Measurements from ENCODE around the gene CLN5. TPM values are rescaled to one million over a fixed set of nuclear protein-coding genes. Genes with fewer than 3 reads are reported as not detected.
"Not testable (repeated sequence)": the region's sequence is repeated elsewhere in the genome, so short reads cannot be mapped to it uniquely, and the experiment has no call there.

Gene CLN5
- total RNA-seq, result 10 to 100 TPM; 10.5 to 12.7 TPM

- H3K4me3 Mint-ChIP-seq, result peak within 1 kb of the TSS; percentile 96
- peak within 1 kb of the TSS; percentile 99 for H3K27ac Mint-ChIP-seq
- peaks cover 45% of the 10 kb centered on the region for H3K4me1 Mint-ChIP-seq
- H3K36me3 Mint-ChIP-seq, result peaks cover 23% of the 10 kb centered on the region
- H3K9me3 Mint-ChIP-seq, result no peaks in the 10 kb centered on the region
- peak; percentile 97 for DNase-seq
- H3K27me3 Mint-ChIP-seq, result peaks cover 5% of the 10 kb centered on the region
Observed at GRCh38 chr13:76991796-76992547, at the start of gene CLN5. Gene CLN5 (plus strand): TSS chr13:76992081. CDS start chr13:76992099, 18 bp downstream.

GRCh38 chr13:76942363-76942762, 49.5 kb upstream of the CLN5 start:
- no peak overlapping the region for H3K27ac Mint-ChIP-seq
- no peak for DNase-seq
- H3K9me3 Mint-ChIP-seq, result peaks cover 2% of the 10 kb centered on the region
- H3K36me3 Mint-ChIP-seq, result no peaks in the 10 kb centered on the region
- no peaks in the 10 kb centered on the region for H3K4me1 Mint-ChIP-seq
- H3K4me3 Mint-ChIP-seq, result no peak overlapping the region
- no peaks in the 10 kb centered on the region for H3K27me3 Mint-ChIP-seq

- DNase-seq, result no peak
- Mint-ChIP-seq H3K4me3 (no peak overlapping the region), H3K27ac (no peak overlapping the region), H3K9me3 (peaks cover 2% of the 10 kb centered on the region), H3K36me3 (no peaks in the 10 kb centered on the region), H3K4me1 (no peaks in the 10 kb centered on the region), H3K27me3 (no peaks in the 10 kb centered on the region)
Observed at GRCh38 chr13:76943646-76944045, 48.2 kb upstream of the CLN5 start.

DNA sequence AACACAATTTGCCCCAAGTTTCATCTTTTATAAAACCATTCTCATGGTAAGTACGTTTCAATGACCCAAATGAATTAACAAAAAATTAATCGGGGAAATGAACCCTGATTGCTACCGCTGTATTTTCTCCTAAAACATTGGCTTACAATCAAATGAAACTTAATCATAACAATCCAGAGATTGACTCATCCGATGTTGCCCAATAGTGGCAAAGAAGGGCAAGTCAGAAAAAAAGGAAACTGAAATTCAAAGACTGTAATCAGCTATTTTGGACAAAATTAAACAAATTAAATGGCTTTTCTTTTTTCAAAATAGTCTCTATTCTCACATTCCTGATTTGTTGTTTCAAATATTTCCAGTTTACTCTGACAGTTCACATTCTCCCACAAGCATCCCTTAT, 47.4 kb upstream of the CLN5 start:
- H3K4me1 Mint-ChIP-seq, result no peaks in the 10 kb centered on the region

DNA sequence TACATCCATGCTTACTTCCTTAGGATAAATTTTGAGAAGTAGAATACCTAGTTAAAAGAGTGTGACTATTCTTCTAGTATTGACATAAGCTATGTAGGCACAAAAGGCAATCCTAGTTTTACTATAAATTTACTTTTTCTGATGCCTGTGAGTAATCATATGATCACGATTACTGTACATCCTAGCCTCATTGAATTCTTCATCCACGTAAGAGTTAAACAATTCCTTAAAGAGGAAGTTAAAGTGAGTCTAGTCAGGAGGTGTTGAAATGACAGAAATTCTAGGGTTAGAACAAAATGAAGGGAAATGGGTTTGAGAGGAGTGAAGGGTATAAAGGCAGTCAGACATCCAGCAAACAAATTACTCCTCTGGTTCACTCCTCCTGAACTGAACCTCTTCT, 43.7 kb upstream of the CLN5 start, which contains the start of gene ACOD1:
Gene ACOD1, plus strand, starts transcription at position 363 of the 400 bp plus-strand sequence. CDS start 48 bp downstream, outside the sequence.
- no peak for DNase-seq
- Mint-ChIP-seq H3K36me3 (no peaks in the 10 kb centered on the region), H3K27me3 (no peaks in the 10 kb centered on the region), H3K27ac (no peak within 1 kb of the TSS), H3K4me3 (no peak within 1 kb of the TSS), H3K9me3 (peaks cover 2% of the 10 kb centered on the region), H3K4me1 (no peaks in the 10 kb centered on the region)

More for the DNA sequence above, 47.4 kb upstream of the CLN5 start:
- Mint-ChIP-seq H3K27me3 (no peaks in the 10 kb centered on the region), H3K27ac (no peak overlapping the region), H3K4me3 (no peak overlapping the region), H3K36me3 (no peaks in the 10 kb centered on the region), H3K9me3 (peaks cover 2% of the 10 kb centered on the region)
- DNase-seq, result no peak

DNA sequence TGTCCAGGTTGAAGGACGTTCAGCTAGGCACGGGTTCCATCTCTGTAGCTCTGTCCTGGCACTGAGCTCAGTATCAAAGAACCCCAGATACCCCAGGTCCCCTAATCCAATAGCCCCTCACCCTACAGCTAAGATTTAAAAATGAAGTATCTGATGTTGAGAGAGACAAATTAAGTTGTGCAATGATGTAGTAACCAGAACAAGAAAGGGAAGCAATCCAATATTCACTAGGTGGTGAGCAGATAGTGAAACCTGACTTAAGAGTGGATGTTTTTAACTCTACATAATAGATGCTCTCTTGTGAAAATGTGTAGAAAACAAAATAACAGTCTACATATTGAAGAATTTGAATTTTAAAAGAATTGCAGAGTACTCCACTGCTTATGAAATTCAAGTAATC, 41.8 kb upstream of the CLN5 start:
- no peak for DNase-seq
- Mint-ChIP-seq H3K9me3 (peaks cover 2% of the 10 kb centered on the region), H3K4me3 (no peak overlapping the region), H3K4me1 (no peaks in the 10 kb centered on the region), H3K27me3 (no peaks in the 10 kb centered on the region), H3K27ac (no peak overlapping the region), H3K36me3 (no peaks in the 10 kb centered on the region)

GRCh38 chr13:76953968-76954367, 37.9 kb upstream of the CLN5 start:
- no peak for DNase-seq
- Mint-ChIP-seq H3K36me3 (no peaks in the 10 kb centered on the region), H3K27me3 (no peaks in the 10 kb centered on the region), H3K4me1 (no peaks in the 10 kb centered on the region), H3K4me3 (no peak overlapping the region), H3K9me3 (peaks cover 2% of the 10 kb centered on the region), H3K27ac (no peak overlapping the region)

- Mint-ChIP-seq H3K4me3 (no peak overlapping the region), H3K4me1 (no peaks in the 10 kb centered on the region), H3K27me3 (no peaks in the 10 kb centered on the region), H3K36me3 (no peaks in the 10 kb centered on the region), H3K9me3 (peaks cover 7% of the 10 kb centered on the region), H3K27ac (no peak overlapping the region)
- no peak for DNase-seq
Observed at GRCh38 chr13:76954538-76954937, 37.3 kb upstream of the CLN5 start.

GRCh38 chr13:76955193-76955592, 36.7 kb upstream of the CLN5 start:
- H3K9me3 Mint-ChIP-seq, result peaks cover 9% of the 10 kb centered on the region
- H3K4me3 Mint-ChIP-seq, result no peak overlapping the region
- no peak overlapping the region for H3K27ac Mint-ChIP-seq
- H3K27me3 Mint-ChIP-seq, result no peaks in the 10 kb centered on the region
- no peaks in the 10 kb centered on the region for H3K36me3 Mint-ChIP-seq
- no peaks in the 10 kb centered on the region for H3K4me1 Mint-ChIP-seq
- DNase-seq, result no peak

GRCh38 chr13:76955661-76956060, 36.2 kb upstream of the CLN5 start:
- Mint-ChIP-seq H3K27ac (no peak overlapping the region), H3K4me1 (no peaks in the 10 kb centered on the region), H3K9me3 (peaks cover 14% of the 10 kb centered on the region), H3K4me3 (no peak overlapping the region), H3K36me3 (no peaks in the 10 kb centered on the region), H3K27me3 (no peaks in the 10 kb centered on the region)
- DNase-seq, result no peak

- H3K4me1 Mint-ChIP-seq, result no peaks in the 10 kb centered on the region
- no peak overlapping the region for H3K27ac Mint-ChIP-seq
- H3K36me3 Mint-ChIP-seq, result no peaks in the 10 kb centered on the region
- no peaks in the 10 kb centered on the region for H3K27me3 Mint-ChIP-seq
- DNase-seq, result no peak
- no peak overlapping the region for H3K4me3 Mint-ChIP-seq
- H3K9me3 Mint-ChIP-seq, result peaks cover 16% of the 10 kb centered on the region
Observed at GRCh38 chr13:76958841-76959432, 32.9 kb upstream of the CLN5 start.

DNA sequence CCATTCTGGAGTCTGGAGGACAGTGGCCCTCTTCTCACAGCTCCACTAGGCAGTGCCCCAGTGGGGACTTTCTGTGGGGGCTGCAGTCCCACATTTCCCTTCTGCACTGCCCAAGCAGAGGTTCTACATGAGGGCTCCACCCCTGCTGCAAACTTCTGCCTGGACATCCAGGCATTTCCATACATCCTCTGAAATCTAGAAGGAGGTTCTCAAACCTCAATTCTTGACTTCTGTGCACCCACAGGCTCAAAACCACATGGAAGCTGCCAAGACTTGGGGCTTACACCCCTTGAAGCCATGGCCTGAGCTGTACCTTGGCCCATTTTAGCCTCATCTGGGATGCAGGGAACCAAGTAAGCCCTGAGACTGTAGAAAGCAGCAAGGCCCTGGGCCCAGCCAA, 32.1 kb upstream of the CLN5 start:
- H3K27me3 Mint-ChIP-seq, H3K27ac Mint-ChIP-seq, H3K4me3 Mint-ChIP-seq, H3K4me1 Mint-ChIP-seq, DNase-seq, H3K36me3 Mint-ChIP-seq: not testable (repeated sequence)
- H3K9me3 Mint-ChIP-seq, result peaks cover 16% of the 10 kb centered on the region

- Mint-ChIP-seq H3K27me3 (peaks cover 7% of the 10 kb centered on the region), H3K27ac (no peak overlapping the region), H3K36me3 (no peaks in the 10 kb centered on the region), H3K4me1 (no peaks in the 10 kb centered on the region), H3K9me3 (peaks cover under 1% of the 10 kb centered on the region), H3K4me3 (no peak overlapping the region)
- no peak for DNase-seq
Observed at GRCh38 chr13:76965759-76966421, 26.0 kb upstream of the CLN5 start.

DNA sequence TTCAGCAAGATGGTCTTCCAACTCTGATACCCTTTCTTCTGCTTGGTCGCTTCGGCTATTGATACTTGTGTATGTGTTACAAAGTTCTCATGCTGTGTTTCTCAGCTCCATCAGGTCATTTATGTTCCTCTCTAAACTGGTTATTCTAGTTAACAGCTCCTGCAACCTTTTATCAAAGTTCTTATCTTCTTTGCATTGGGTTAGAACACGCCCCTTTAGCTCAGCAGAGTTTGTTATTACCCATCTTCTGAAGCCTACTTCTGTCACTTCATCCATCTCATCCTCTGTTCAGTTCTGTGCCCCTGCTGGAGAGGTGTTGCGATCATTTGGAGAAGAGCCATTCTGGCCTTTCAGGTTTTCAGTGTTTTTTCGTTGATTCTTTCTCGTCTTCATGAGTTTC, 24.9 kb upstream of the CLN5 start:
- Mint-ChIP-seq H3K36me3 (no peaks in the 10 kb centered on the region), H3K9me3 (no peaks in the 10 kb centered on the region), H3K4me3 (no peak overlapping the region), H3K4me1 (no peaks in the 10 kb centered on the region), H3K27ac (no peak overlapping the region), H3K27me3 (peaks cover 14% of the 10 kb centered on the region)
- DNase-seq, result no peak

DNA sequence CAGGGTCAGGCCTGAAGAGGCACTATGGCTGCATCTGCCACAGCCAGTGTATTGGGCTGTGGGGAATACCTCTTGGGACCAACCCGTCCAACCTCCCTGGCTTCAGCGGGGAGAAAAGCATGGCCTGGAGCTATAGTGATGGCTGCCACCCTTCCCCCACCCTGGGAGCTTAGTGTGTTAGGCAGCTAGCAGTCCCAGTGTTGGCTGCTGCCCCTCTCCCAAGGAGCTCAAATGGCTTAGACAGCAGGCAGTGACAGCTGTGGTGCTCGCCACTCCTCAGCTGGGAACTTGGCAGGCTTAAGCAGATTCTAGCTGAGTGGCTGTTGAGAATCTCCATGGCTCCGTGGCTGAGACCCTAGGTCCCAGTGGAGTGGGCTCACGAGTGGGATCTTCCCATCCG, 23.8 kb upstream of the CLN5 start:
- H3K4me3 Mint-ChIP-seq, result no peak overlapping the region
- no peaks in the 10 kb centered on the region for H3K9me3 Mint-ChIP-seq
- H3K27ac Mint-ChIP-seq, result no peak overlapping the region
- DNase-seq, result no peak
- no peaks in the 10 kb centered on the region for H3K4me1 Mint-ChIP-seq
- peaks cover 24% of the 10 kb centered on the region for H3K27me3 Mint-ChIP-seq
- H3K36me3 Mint-ChIP-seq, result no peaks in the 10 kb centered on the region
